ENCODE data around the gene PAX5.

The PAX5 gene

DNA sequence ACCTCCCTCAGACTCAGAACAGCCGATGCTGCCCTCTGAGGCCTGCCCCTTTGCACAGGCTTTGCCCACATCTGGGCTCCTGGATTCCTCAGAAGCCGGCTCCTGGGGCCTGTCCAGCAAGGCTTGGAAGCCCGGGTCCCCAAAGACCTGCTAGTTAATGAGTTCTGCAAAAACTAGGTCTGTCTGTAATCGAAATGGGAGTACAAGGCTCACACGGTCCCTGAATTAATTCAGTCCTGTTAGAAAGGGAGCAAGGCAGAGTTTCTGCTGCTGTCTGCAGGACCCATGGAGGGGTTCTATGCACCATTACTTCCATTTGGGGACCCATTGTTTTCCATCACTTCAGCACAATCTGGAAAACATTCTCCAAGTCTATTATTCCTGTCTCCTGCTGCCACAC is 239.6 kb downstream of the PAX5 start:
- DNase-seq, result no peak

- peak; percentile 46 for DNase-seq
Observed at GRCh38 chr9:36793277-36793676, 240.8 kb downstream of the PAX5 start.

- DNase-seq, result no peak
Observed at GRCh38 chr9:36791222-36791950, 242.7 kb downstream of the PAX5 start.

DNA sequence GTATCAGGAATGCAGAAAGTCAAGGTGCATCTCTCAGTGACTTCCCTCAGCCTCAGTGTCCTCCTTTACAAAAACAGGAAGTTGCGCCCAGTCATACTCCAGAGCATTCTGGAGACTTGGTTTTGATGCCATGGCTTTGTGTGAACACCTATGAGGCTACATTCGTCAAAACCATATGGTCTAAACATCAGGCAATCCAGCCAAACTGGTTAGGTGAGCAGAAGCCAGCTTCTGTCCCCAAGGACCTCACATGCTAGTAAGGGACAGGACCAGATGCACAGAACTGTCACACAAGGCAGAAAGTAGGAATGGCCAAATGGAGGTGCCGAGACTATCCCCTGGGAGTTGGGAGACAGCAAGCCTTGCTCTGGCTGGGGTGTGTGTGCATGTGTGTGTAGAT is 244.2 kb downstream of the PAX5 start:
- no peak for DNase-seq

DNA sequence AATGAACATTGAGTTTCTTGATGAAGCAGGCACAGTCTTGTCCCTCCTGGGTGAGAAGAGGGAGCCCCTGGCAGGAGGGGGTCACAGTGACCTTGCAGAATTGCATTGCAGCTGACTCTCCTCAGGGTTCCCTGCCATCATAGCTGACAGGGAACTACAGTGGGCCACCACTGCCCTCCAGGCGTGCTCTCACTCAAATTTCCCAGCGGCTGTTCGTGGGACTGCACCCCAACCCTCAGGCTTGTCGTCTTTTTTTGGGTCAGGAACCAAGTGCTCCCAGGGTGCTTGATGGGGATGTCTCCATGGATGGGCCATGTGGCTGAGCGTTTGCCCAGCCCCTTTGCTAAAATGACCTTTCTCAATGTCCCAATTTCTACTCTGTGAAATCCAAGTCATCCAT is 245.5 kb downstream of the PAX5 start:
- peak; percentile 42 for DNase-seq

DNA sequence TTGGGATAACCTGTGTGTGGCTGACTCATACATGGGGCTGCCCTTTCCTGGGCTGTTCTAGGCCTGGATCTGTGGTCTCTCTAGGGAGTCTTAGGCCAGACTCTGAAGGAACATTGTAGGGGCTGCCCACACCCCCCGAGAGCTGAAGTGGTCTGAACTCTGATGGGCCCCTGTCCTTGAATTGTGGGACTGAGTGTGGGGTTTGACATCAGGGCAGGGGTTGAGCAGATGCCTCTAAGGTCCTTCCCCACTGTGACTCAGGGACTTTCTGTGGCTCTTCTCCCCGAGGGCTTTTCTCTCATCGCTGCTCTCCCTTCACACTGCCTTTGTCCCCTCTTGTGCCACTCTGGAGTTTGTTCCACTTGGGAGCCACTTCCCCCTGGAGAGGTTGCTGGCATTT is 246.4 kb downstream of the PAX5 start:
- DNase-seq, result no peak

Measured in NCI-H69 (cell line).